Neural crest cell (in vitro differentiated cells): ENCODE measurements around the gene PF4V1. TPM values are rescaled to one million over a fixed set of nuclear protein-coding genes. Genes with fewer than 3 reads are reported as not detected.

ENCODE experiments used
- DNase-seq: peaks from one replicate; pipeline ENCODE4 v3.0.0; 2021; ENCODE audit warnings: low read depth, mixed read lengths, low spot score
- H3K27ac Mint-ChIP-seq: one replicate; pipeline ENCODE4 v1.8.0; 2021; ENCODE audit warnings: mild to moderate bottlenecking, mixed read lengths; ENCODE audit not compliant: unreplicated experiment
- H3K27me3 Mint-ChIP-seq: 2 replicates; pipeline ENCODE4 v1.8.0; 2021; ENCODE audit warnings: low read depth, mild to moderate bottlenecking, mixed read lengths
- H3K36me3 Mint-ChIP-seq: 2 replicates; pipeline ENCODE4 v1.8.0; 2021; ENCODE audit warnings: low read depth, mild to moderate bottlenecking, mixed read lengths
- H3K4me1 Mint-ChIP-seq: 2 replicates; pipeline ENCODE4 v1.8.0; 2021; ENCODE audit warnings: mixed read lengths
- H3K4me3 Mint-ChIP-seq: one replicate; pipeline ENCODE4 v1.8.0; 2021; ENCODE audit warnings: mild to moderate bottlenecking, mixed read lengths
- H3K9me3 Mint-ChIP-seq: 2 replicates; pipeline ENCODE4 v1.8.0; 2021; ENCODE audit warnings: mixed read lengths
- CTCF ChIP-seq: fragments of 200-600 bp; sonication (generic); conservative IDR thresholded peaks from 2 replicates; pipeline ENCODE4 v1.5.0; 2021; ENCODE audit warnings: antibody characterized with exemption, mild to moderate bottlenecking
- total RNA-seq: library from RNA; stranded (reverse); gene quantifications from 2 replicates; pipeline ENCODE4 v1.2.1, GENCODE V29; 2021

The PF4V1 gene
- total RNA-seq, 1 donor from 2014 or later: not detected

- H3K4me1 Mint-ChIP-seq: no peaks in the 10 kb centered on the region
- no peak overlapping the region for H3K4me3 Mint-ChIP-seq
- no peaks in the 10 kb centered on the region for H3K9me3 Mint-ChIP-seq
- no peak for TF ChIP-seq CTCF
- peaks cover 17% of the 10 kb centered on the region for H3K27me3 Mint-ChIP-seq
- no peaks in the 10 kb centered on the region for H3K36me3 Mint-ChIP-seq
- DNase-seq: no peak
- no peak overlapping the region for H3K27ac Mint-ChIP-seq
These were observed 1.8 kb upstream of the PF4V1 start for GRCh38 chr4:73851293-73851692.

GRCh38 chr4:73852771-73853170, 325 bp upstream of the PF4V1 start:
- H3K4me1 Mint-ChIP-seq: no peaks in the 10 kb centered on the region
- no peak for TF ChIP-seq CTCF
- H3K4me3 Mint-ChIP-seq: no peak overlapping the region
- H3K9me3 Mint-ChIP-seq: no peaks in the 10 kb centered on the region
- DNase-seq: no peak
- peaks cover 15% of the 10 kb centered on the region for H3K27me3 Mint-ChIP-seq
- H3K36me3 Mint-ChIP-seq: no peaks in the 10 kb centered on the region
- H3K27ac Mint-ChIP-seq: no peak overlapping the region

- peaks cover 15% of the 10 kb centered on the region for H3K27me3 Mint-ChIP-seq
- TF ChIP-seq CTCF: no peak
- DNase-seq: no peak
- no peaks in the 10 kb centered on the region for H3K4me1 Mint-ChIP-seq
- no peak overlapping the region for H3K27ac Mint-ChIP-seq
- no peaks in the 10 kb centered on the region for H3K9me3 Mint-ChIP-seq
- H3K4me3 Mint-ChIP-seq: no peak overlapping the region
- no peaks in the 10 kb centered on the region for H3K36me3 Mint-ChIP-seq
These were observed 800 bp downstream of the PF4V1 start for GRCh38 chr4:73853718-73854473.

GRCh38 chr4:73855406-73855805, 2.3 kb downstream of the PF4V1 start:
- H3K27me3 Mint-ChIP-seq: peaks cover 15% of the 10 kb centered on the region
- no peaks in the 10 kb centered on the region for H3K9me3 Mint-ChIP-seq
- no peak overlapping the region for H3K4me3 Mint-ChIP-seq
- no peaks in the 10 kb centered on the region for H3K36me3 Mint-ChIP-seq
- H3K27ac Mint-ChIP-seq: peak overlapping the region; percentile 75
- H3K4me1 Mint-ChIP-seq: no peaks in the 10 kb centered on the region
- no peak for DNase-seq
- TF ChIP-seq CTCF: no peak

- Mint-ChIP-seq H3K4me3 (no peak overlapping the region), H3K9me3 (no peaks in the 10 kb centered on the region), H3K36me3 (no peaks in the 10 kb centered on the region), H3K27me3 (peaks cover 15% of the 10 kb centered on the region), H3K4me1 (no peaks in the 10 kb centered on the region), H3K27ac (no peak overlapping the region)
- no peak for TF ChIP-seq CTCF
- no peak for DNase-seq
These were observed 3.4 kb downstream of the PF4V1 start for GRCh38 chr4:73856518-73856917.
